Right renal pelvis (tissue), 4 donors: Measurements from ENCODE around the gene JCAD. TPM values are rescaled to one million over a fixed set of nuclear protein-coding genes. Genes with fewer than 3 reads are reported as not detected.
"Not testable (repeated sequence)": the region's sequence is repeated elsewhere in the genome, so short reads cannot be mapped to it uniquely, and the experiment has no call there.

Experiments used
- DNase-seq, 4 donors: peaks; one replicate each; pipeline ENCODE4 v3.0.0-alpha.2; 2013; ENCODE audit warnings: low read depth in 4 of 4, low spot score in 3 of 4, missing footprints in 1 of 4
- polyA plus RNA-seq, 4 donors: library from polyadenylated mRNA; unstranded; fragments of 120-200 nt; gene quantifications; one replicate each; pipeline ENCODE4 v1.2.1, GENCODE V29; 2013; ENCODE audit not compliant: insufficient read length in 4 of 4

JCAD gene
- polyA plus RNA-seq, 4 donors: 28.4 to 32.7 (median 31.7) TPM

DNA sequence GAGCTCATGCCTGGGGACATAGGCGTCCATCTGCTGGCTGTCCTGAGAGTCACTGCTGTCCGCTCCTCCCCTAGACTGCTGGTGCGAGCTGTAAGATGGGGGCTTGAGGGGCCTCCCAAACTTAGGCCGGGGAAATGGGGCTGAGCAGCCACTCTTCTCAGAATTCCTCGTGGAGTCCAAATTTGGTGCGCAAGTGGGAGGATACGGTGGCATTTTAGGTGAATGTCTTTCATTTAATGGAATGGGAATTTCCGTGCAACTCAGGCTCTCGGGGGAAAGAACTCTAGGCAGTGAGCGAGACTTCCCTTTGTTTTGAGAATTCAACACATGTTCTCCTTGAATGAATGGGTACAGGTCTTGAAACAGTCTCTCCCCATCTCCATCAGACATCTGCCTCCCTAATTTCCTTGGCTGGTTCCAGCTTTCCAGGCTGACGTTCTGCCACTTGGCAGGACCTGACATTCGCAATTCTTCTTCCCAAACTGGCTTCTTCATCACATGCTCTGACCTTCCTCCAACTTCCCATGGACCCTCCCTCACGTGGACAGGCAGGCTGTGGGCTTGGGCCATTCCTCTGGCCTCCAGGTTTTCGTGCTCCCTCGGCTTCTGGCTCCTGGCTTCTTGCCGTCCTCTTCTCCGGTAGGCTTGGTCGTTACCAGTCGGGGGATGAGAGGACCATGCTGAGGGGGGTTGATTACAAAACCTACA lies 30.1 kb downstream of the JCAD start:
- DNase-seq: no peak

DNA sequence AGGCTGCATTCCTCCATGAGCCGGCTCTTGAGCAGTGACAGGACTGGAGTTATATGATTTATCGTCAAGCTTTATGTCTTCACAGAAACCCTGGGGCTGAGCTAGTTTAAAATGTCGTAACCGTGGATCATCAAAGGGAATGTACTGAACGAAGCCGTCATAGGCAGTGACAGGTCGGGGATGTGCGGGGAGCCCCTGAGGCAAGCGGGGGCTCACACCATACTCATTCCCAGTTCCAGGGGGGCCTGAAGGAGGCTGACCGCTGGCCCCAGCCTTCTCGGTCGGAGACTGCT lies 30.7 kb downstream of the JCAD start:
- DNase-seq: no peak

DNA sequence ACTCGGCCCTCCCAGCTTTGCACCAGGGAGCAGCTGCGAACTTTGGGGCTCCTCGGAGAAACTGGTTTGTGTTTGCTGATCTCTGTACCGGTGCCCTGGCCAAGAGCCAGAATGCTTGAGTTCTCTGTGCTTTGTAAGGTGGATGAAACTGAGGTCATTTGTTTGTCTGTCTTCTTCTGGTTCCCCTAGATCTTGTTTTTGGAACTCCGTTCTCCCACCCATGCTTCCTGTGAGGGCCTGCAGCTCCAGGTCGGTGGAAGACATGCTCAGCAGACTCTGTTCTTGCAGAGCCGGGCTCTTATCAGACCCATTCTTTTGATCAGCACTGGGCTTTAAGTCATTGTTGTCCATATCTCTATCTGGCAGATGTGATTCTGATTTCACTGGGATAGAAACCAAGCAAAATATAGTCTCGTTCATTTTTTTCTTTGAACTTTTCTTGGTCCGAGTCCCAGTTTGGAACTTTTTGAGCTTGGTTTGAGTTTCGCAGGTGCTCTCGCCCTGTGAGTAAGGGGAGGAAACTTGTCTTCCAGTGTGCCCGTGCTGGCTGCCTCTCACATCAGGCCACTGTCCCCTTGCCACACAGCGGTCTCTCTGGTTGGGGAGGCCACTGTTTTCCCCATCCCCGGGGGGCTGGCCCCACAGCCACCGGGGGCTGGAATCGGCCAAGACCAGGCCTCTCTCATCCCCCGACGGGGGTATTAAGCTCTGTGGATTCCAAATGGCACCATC lies 31.2 kb downstream of the JCAD start:
- DNase-seq: no peak

DNA sequence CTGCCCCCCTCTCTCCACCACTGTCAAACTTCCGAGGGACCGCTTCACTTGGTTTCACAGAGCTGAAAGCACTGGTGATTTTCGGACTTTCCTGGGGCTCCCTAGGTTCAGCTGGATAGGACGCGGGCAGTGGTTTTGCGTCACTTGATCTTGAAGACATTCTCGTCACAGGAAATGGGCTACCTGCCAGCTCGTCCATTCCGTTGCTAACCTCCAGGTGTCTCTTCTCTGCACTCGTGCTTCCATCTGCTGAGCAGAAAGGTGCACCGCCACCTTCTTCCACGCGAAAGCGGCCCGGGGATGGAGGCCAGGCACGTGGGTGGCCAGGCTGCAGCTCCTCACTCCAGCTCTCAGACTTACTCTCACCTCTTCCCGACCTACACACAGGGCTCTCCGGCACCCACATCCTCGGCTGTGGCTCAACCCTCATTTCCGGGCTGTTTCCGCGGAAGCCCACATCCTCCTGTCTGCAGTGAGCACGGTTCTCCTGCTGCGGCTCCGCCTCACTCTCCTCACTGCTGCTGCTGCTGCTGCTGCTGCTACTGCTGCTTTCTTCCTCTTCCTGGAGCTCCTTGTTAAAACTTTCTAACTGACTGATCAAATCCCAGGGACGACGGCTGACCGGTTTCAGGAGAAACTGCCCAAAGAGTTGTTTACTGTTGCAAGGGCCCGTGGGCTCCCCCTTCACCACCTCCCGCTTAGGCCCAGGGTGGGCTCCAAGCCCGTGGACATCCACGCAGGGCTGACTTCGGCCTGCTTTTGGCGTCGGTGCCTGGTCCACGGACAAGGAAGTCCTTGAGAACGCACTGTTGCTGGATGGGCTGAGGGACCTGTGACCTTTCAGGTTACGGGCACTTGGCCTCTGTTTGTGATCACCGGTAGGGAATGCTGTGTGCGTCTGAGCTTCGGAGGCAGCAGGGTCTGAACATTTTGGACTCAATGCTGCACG lies 32.1 kb downstream of the JCAD start:
- DNase-seq: no peak

DNA sequence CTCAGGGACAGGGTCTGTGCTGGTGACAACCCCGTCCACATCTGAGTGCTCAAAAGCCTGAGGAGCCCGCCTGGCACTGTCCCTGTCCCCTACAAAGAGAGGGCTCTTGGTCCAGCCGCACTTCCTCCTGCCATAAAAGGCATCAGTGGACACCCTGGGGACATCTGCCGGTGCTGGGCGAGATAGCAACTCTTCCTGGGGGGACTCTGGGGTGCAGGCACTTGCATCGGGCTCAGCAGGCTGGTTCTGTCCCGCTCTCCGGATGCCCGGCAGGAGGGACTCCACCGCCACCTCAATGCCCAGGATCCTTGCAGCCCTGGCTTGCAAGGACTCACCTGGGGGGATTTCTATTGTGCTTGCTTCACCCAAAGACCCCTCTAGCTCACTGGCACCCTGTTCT lies 32.8 kb downstream of the JCAD start:
- no peak for DNase-seq

DNA sequence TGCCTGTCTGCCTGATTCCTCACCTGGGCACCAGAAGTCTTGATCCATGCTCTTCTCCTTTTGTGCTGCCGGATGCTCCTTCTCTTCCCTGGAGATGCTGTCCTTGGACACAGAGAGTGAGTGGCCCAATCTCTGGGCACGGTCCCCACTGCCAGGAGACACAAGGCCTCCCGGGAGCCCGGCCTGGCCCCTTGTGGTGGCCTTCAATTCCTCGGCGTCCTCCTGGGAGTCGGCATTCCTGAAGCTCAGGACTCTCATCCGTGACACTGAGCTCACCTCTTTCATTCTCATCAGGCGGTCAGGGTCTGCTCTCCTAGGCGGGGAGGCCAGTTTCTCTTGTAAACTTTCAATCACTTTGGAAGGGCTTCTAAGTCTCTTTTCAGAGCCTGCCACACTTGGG lies 33.3 kb downstream of the JCAD start:
- no peak for DNase-seq

DNA sequence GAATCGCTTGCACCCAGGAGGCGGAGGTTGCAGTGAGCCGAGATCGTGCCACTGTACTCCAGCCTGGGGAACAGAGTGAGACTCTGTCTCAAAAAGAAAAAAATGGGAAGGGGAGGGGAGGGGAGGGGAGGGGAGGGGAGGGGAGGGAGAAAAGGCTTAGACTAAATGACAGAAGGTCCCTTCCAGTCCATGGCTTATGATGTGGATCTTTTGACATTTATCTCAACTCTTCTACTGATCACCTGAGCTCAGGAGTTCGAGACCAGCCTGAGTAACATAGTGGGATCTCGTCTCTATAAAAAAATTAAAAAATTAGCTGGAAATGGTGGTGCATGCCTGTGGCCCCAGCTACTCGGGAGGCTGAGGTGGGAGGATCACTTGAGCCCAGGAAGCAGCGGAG lies 34.0 kb downstream of the JCAD start:
- DNase-seq: not testable (repeated sequence)

DNA sequence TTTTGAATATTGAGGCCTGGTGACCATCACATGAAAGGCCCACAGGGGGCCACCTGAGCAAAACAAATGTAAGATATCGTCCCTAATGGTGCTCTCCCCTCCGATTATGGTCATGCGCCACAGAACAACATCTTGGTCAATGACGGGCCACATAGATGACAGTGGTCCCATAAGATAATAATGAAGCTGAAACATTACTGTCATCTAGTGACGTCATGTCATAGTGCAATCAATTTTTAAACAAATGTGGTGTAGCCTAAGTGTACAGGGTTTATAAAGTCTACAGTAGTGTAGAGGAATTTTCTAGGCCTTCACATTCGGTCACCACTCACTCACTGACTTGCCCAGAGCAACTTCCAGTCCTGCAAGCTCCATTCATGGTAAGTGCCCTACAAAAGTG lies 36.8 kb downstream of the JCAD start:
- no peak for DNase-seq

DNA sequence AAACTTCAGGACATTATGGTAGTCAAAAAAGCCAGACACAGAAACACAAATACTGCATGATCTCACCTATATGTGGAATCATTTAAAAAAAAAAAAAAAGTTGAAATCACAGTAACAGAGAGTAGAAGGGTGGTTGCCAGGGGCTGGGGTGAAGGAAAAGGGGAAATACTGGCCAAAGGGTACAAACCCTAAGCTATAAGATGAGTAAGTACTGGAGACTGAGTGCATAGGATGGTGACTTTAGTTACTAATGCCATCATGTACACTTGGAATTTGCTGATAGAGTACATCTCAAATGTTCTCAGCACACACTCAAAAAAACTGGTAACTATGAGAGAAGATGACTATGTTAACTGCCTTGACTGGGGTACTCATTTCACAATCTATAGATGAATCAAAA lies 39.9 kb downstream of the JCAD start:
- no peak for DNase-seq

DNA sequence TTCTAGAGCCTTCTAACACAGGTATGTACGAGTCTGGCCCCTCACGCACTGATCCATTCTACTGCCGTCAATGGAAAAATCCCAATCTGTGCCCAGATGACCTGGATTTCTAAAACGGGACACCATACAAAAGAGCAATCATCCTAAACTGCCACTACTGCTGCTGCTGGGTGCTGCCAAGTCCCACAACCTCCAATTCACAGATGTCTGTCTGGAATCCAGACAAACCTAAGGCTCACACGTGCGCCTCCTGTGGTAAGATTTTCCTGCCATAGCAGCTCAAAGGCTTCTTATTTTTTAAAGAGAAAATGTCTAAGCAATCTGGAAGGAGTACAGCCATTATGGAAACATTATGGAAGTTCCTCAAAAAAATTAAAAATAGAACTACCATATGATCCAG lies 40.9 kb downstream of the JCAD start:
- DNase-seq: no peak

DNA sequence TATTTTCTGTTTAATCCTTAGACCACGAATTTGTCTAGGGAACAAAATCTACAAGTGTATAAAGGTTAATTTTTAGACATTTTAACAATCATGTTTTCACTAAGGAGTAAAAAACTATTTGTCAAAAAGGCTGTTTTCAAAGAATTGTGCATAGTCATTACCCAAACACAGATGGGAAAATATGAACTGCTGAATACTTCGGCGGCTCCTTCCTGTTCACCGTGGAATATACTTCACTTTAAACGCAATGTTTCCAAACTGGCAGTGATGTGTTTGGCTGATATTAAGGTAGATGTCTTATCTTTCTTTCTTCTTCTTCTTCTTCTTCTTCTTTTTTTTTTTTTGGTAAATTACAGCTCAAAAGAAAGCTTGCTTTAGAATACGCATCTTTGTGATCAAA lies 41.4 kb downstream of the JCAD start:
- DNase-seq: no peak

DNA sequence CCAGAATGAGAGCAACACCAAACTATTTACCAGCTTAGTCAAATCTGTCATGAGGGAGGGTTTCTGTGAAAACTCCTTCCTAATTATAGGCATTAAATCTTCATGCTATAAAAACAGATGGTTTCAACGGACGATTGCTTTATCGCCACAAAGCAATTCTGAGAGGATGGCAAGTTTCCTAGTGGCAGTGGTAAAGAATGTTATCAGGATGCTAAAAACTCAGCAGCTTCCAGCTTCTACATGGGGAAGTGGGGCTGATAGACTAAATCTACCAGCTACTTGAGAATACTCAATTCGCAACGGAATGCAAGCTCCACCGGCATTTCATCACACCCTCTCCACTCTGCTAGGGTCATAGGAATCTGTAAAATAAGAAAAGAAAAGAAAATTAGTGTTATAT lies 41.8 kb downstream of the JCAD start:
- no peak for DNase-seq

DNA sequence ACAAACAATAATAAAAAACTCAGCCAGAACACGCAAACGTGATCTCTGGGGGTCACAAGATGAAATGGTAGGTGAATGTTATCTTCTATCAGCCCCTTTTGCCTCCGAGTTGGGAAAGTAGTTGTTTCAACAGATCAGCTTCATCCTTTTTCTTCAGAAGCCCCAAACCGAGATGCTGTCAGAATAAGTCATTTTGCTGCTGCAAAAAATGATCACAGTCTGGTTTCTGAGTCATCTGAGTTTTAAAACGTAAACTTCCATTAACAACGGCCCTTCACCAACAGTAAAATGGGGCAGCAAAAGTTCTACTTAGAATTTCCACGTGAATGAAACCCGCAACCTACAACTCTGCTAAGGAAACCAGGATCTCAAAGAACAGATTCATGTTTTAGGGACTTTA lies 44.9 kb downstream of the JCAD start:
- no peak for DNase-seq

DNA sequence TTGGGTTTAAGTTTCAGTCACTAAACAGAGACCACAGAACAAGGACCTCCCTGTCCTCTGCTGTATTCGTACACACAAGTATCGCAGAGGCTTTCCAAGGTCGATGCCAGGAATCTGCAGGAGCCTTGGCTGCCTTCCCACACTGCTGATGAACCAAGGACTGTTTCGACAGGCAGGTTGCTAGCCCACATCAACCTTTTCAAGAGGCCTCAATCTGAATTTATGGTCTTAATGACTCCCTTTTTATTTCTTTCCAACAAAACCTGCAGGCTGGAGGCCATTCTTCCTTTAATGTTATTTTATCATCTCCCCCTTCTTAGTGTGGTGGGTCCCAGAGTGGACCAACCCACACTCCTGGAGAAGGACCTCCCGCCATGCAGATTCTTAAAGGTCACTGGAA lies 45.6 kb downstream of the JCAD start:
- DNase-seq: no peak

DNA sequence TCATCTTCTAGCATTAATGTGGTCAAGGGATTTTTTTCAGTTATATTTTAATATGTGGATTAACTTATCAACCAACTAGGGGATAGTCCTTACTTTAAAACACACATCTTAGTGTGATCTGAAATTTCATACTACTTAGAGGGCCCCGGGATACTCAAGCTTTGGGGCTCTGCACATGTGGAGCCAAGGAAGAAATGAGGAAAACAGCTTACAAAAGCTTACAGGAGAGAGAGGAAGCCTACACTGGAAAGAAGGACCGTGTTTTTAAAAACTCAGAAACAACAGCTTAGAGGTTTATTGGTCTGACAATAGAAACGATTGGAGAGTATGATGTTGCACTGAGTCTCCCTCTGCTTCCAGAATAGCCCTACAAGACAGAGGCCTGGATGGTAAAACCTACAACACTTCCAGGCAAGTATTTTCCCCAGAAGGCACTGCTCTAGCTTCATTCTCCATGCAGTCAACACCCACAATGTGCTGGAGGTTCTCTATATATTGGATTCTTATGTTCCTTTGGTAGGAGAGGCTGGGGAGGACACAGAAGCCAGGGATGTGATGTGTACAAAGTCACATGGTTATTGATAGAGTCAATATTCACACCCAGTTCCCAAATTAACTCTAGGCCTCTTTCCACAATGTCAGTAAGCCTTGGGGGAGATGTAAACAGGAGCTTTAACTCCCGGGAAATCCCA lies 47.3 kb downstream of the JCAD start:
- no peak for DNase-seq

DNA sequence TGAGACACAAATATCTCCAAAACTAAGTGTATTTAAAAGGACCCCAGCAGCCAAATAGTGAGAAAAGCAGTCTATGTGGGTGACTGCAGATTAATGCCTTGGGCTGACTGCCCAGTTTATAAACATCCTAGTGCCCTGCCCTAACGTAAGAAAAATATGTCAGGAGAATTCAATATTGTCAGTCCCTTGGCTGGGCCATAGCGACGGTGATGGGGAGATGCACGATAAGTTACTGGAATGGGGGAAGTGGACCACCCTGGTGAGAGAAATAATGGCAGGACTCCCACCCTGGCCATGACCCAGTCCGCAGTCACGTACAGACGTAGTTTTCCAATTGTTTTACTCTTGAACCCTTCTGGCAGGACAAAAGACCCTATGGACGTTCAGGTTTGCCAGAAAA lies 48.0 kb downstream of the JCAD start:
- DNase-seq: no peak

DNA sequence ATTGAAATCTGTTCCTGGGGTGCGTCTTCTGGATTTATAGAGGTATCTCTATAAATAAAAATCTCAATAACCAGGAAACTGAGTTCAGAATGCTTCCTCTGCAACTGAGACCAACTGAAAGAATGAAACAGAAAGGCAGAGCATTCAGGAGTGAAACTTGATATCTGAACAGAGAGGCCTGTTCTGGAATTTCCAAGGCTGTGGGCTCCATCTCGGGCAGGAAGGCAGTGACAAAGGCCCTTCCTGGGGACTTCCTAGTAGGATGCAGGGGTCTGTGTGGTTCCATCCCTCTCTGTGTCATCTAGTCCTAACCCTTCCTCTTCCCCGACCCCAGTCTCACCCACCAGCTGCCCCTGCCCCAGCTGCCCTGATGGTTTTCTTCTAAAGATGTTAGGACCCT lies 52.0 kb downstream of the JCAD start:
- no peak for DNase-seq

DNA sequence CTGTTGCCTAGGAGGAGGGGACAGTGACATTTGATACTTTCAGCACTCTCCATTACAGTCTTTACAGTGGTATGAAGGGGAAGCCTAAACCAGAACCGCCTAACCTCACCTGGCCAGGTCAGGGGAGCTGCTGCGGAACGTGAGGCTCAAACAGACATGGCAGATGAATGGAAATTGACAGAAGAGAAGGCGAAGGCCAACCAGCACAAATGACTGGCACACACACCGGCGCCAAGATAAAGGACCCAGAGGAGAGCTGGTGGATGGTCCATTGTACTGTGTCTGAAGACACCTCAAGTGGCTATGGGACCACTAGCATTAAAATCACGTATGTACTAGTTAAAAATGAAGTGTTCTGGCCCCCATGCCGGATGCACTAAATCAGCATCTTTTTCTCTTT lies 53.0 kb downstream of the JCAD start:
- DNase-seq: no peak

DNA sequence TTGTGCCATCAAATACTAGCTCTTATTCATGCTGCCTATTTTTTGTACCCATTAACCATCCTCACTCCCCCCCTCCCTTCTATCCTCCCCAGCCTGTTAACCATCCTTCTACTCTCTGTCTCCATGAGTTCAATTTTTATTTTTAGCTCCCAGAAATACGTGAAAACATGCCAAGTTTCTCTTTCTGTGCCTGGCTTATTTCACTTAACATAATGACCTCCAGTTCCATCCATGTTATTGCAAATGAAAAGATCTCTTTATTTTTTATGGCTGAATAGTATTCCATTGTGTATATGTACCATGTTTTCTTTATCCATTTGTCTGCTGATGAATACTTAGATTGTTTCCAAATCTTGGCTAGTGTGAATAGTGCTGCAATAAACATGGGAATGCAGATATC lies 54.3 kb downstream of the JCAD start:
- DNase-seq: not testable (repeated sequence)

DNA sequence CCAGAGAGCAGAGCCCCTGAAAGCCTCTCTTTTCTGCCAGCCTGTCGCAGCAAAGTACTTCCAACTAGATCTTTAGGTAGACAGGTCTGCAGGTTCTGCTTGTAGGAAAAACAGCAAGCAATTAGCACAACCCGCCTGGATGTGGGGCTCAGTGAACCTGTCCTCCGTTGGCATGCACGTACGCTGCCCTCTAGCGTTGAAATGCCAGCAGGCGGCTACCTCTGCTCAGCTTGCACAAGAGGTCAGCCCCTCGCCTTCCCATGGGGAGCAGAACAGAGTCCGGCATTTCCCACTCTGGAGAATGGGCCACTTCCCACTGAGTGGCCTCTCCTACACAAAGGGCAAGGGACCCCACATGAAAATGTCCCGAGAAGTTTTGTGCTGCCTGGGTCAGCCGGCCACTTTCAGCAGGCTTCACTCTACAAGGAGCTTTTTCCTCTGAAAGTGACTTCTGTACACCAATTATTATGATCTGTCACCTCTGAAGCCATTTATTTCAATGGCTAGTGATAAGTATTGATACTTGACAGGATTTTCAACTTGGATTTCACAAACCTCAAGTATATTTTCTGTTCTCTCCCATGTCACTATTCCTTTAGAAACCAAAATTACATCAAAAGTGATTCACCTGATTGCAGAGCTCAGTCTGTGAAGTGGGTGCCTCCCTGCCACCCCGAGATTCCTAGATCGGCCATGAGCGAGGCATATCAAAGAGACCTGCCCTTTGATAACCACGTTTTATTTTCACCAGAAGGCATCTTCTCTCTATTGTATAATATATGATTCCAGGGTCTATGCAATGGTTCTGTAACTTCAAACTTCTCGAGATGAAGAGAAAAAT lies 56.7 kb downstream of the JCAD start:
- DNase-seq: peak in 1 of 4 donors; percentile 52
